SK-N-SH treated with all-trans-retinoic acid at 6 μM for 48 hours (cell line): ENCODE results near the gene SEMA5A.

Experiments
- ATAC-seq: fragments of 200-7000 bp; cut with Tn5 transposase; 3 replicates; pipeline ENCODE4 v1.9.1; 2020; ENCODE audit warnings: mild to moderate bottlenecking, moderate library complexity
- ARNTL ChIP-seq: fragments of 450-650 bp; formaldehyde crosslinking; IDR thresholded peaks from 2 replicates; pipeline ENCODE4 v1.5.0; 2020; ENCODE audit warnings: low read depth, mild to moderate bottlenecking, moderate library complexity, borderline replicate concordance
- BACH2 ChIP-seq: fragments of 250-450 bp; sonication (Bioruptor Pico); IDR thresholded peaks from 2 replicates; pipeline ENCODE4 v1.9.0; 2021; ENCODE audit warnings: mild to moderate bottlenecking, borderline replicate concordance
- CREB5 ChIP-seq: fragments of 250-450 bp; sonication (Bioruptor Pico); IDR thresholded peaks from 2 replicates; pipeline ENCODE4 v1.5.1; 2020; ENCODE audit warnings: low read depth, mild to moderate bottlenecking, moderate library complexity
- CSDC2 ChIP-seq: fragments of 250-450 bp; sonication (Bioruptor Pico); IDR thresholded peaks from 2 replicates; pipeline ENCODE4 v1.5.0; 2020; ENCODE audit warnings: mild to moderate bottlenecking, moderate library complexity
- CSRNP3 ChIP-seq: fragments of 250-450 bp; sonication (Bioruptor Pico); IDR thresholded peaks from 2 replicates; pipeline ENCODE4 v1.5.1; 2021; ENCODE audit warnings: mild to moderate bottlenecking, moderate library complexity
- ESRRG ChIP-seq: fragments of 250-450 bp; sonication (Bioruptor Pico); IDR thresholded peaks from 2 replicates; pipeline ENCODE4 v1.6.1; 2021; ENCODE audit warnings: mild to moderate bottlenecking
- GLIS3 ChIP-seq: fragments of 250-450 bp; sonication (Bioruptor Pico); IDR thresholded peaks from 2 replicates; pipeline ENCODE4 v1.5.0; 2020; ENCODE audit warnings: mild to moderate bottlenecking, moderate library complexity
- ISL1 ChIP-seq: fragments of 250-450 bp; sonication (Bioruptor Pico); IDR thresholded peaks from 2 replicates; pipeline ENCODE4 v2.1.2; 2022; ENCODE audit warnings: mild to moderate bottlenecking, moderate library complexity
- OSR1 ChIP-seq: fragments of 250-450 bp; sonication (Bioruptor Pico); IDR thresholded peaks from 2 replicates; pipeline ENCODE4 v1.8.0; 2022; ENCODE audit warnings: moderate library complexity, mild to moderate bottlenecking, inconsistent platforms
- PATZ1 ChIP-seq: fragments of 250-450 bp; sonication (Bioruptor Pico); IDR thresholded peaks from 2 replicates; pipeline ENCODE4 v1.8.0; 2020; ENCODE audit warnings: mild to moderate bottlenecking, moderate library complexity, borderline replicate concordance
- POU6F1 ChIP-seq: fragments of 250-450 bp; sonication (Bioruptor Pico); IDR thresholded peaks from 2 replicates; pipeline ENCODE4 v1.8.0; 2021; ENCODE audit warnings: low read depth, mild to moderate bottlenecking, moderate library complexity, borderline replicate concordance
- PPARA ChIP-seq: fragments of 250-450 bp; sonication (Bioruptor Pico); IDR thresholded peaks from 2 replicates; pipeline ENCODE4 v1.5.0; 2020; ENCODE audit warnings: mild to moderate bottlenecking, borderline replicate concordance
- SNAI2 ChIP-seq: fragments of 250-450 bp; sonication (Bioruptor Pico); IDR thresholded peaks from 2 replicates; pipeline ENCODE4 v1.5.0; 2020; ENCODE audit warnings: mild to moderate bottlenecking, moderate library complexity
- TCF4 ChIP-seq: fragments of 250-450 bp; sonication (Bioruptor Pico); IDR thresholded peaks from 2 replicates; pipeline ENCODE4 v1.8.0; 2021; ENCODE audit warnings: mild to moderate bottlenecking, moderate library complexity, borderline replicate concordance
- TOX ChIP-seq: fragments of 250-450 bp; sonication (Bioruptor Pico); IDR thresholded peaks from 2 replicates; pipeline ENCODE4 v1.8.0; 2021; ENCODE audit warnings: mild to moderate bottlenecking, moderate library complexity, borderline replicate concordance
- TSHZ2 ChIP-seq: fragments of 250-450 bp; sonication (Bioruptor Pico); IDR thresholded peaks from 2 replicates; pipeline ENCODE4 v1.5.0; 2020; ENCODE audit warnings: mild to moderate bottlenecking, moderate library complexity
- ZC3H10 ChIP-seq: fragments of 250-450 bp; sonication (Bioruptor Pico); IDR thresholded peaks from 2 replicates; pipeline ENCODE4 v1.5.1; 2021; ENCODE audit warnings: mild to moderate bottlenecking, moderate library complexity
- ZFP3 ChIP-seq: fragments of 250-450 bp; sonication (Bioruptor Pico); IDR thresholded peaks from 2 replicates; pipeline ENCODE4 v1.5.0; 2020; ENCODE audit warnings: mild to moderate bottlenecking, moderate library complexity
- ZNF565 ChIP-seq: fragments of 450-650 bp; formaldehyde crosslinking; conservative IDR thresholded peaks from 2 replicates; pipeline ENCODE4 v1.5.0; 2020; ENCODE audit warnings: low read depth, mild to moderate bottlenecking, moderate library complexity
- ZNF70 ChIP-seq: fragments of 450-650 bp; formaldehyde crosslinking; IDR thresholded peaks from 2 replicates; pipeline ENCODE4 v1.5.0; 2020; ENCODE audit warnings: mild to moderate bottlenecking, moderate library complexity
- ZNF8 ChIP-seq: fragments of 450-650 bp; formaldehyde crosslinking; IDR thresholded peaks from 2 replicates; pipeline ENCODE4 v1.5.0; 2020; ENCODE audit warnings: mild to moderate bottlenecking, moderate library complexity

SEMA5A gene

GRCh38 chr5:9429691-9430215 is 116.1 kb downstream of the SEMA5A start:
- TF ChIP-seq ESRRG (CRISPR knock-in tag) (no peak), ARNTL (no peak), ZNF70 (no peak), ZC3H10 (CRISPR knock-in tag) (no peak), CREB5 (CRISPR knock-in tag) (no peak), PPARA (CRISPR knock-in tag) (no peak), TCF4 (CRISPR knock-in tag) (no peak), SNAI2 (CRISPR knock-in tag) (no peak), GLIS3 (no peak), PATZ1 (CRISPR knock-in tag) (no peak), ZNF565 (CRISPR knock-in tag) (no peak), BACH2 (CRISPR knock-in tag) (no peak), ZNF8 (CRISPR knock-in tag) (no peak), POU6F1 (CRISPR knock-in tag) (no peak), TSHZ2 (CRISPR knock-in tag) (no peak), CSDC2 (CRISPR knock-in tag) (no peak), ISL1 (CRISPR knock-in tag) (no peak), TOX (CRISPR knock-in tag) (no peak), OSR1 (CRISPR knock-in tag) (no peak)
- ATAC-seq, result no peak

DNA sequence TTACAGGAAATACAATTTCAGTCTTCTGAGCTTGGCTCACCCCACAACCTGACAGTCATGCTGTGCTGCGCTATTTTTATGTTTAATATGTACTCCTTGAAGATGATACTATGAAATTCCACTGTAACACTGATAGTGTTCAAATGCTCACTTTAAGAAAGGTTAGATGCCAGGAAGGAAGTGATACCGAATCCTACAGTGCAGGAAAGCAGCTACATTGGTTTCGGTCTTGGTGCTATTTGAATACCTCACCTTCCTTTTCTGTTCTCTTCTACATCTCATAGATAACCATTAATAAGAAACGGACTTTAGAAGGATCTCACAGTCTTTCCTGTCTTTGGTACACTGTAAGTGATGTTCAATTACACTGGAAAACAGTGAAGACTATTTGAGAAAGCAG is 117.6 kb downstream of the SEMA5A start:
- no peak for TF ChIP-seq ISL1 (CRISPR knock-in tag)
- no peak for TF ChIP-seq ZNF8 (CRISPR knock-in tag)
- TF ChIP-seq POU6F1 (CRISPR knock-in tag), result no peak
- TF ChIP-seq CSRNP3 (CRISPR knock-in tag), result no peak
- no peak for TF ChIP-seq CREB5 (CRISPR knock-in tag)
- no peak for TF ChIP-seq ZC3H10 (CRISPR knock-in tag)
- TF ChIP-seq BACH2 (CRISPR knock-in tag), result no peak
- TF ChIP-seq ZFP3 (CRISPR knock-in tag), result no peak
- TF ChIP-seq TOX (CRISPR knock-in tag), result no peak
- TF ChIP-seq PPARA (CRISPR knock-in tag), result no peak
- TF ChIP-seq ESRRG (CRISPR knock-in tag), result no peak
- TF ChIP-seq CSDC2 (CRISPR knock-in tag), result no peak
- no peak for ATAC-seq
